ENCODE results near the gene TMEM116. TPM values are rescaled to one million over a fixed set of nuclear protein-coding genes. Genes with fewer than 3 reads are reported as not detected.

Gene TMEM116
- total and polyA plus RNA-seq, 2 of the 4 experiments (the other 2 are of a cell fraction): 5.5 to 8.4 TPM

DNA sequence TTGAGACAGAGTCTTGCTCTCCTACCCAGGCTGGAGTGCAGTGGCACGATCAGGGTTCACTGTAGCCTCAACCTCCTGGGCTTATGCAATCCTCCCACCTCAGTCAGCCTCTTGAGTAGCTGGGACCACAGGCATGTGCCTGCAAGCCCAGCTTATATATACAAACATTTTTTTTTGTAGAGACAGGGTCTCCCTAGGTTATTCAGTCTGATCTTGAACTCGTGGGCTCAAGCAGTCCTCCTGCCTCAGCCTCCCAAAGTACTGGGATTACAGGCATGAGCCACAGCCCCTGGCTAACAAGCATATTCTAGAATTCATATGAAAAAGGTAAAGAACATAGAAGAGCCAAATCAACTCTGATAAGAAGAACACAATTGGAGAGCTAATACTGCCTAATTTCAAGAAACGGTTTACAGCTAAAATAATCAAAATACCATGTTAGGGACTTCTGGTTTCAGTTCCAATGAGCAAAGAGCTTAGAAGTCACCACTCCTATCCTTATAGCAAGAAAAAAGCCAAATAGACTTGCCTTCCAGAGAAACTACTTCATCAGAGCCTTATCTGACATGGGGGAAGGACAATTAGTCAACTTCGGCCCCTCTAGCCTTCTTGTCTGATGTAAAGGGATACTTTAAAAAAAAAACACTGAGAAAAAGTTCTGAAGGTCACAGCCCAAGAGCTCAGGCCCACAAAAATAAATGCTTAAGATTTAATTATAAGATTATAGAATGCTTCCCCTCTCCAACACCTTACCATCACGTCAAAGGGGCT lies 37.6 kb downstream of the TMEM116 start:
- no peak overlapping the region for H3K27ac ChIP-seq (ENCODE audit: insufficient read depth, low read length)
- no peak overlapping the region for H3K4me3 ChIP-seq (ENCODE audit: insufficient read depth, low read depth, low read length)
- H3K4ac ChIP-seq (ENCODE audit: low read depth, low read length): no peak overlapping the region
- no TSS peak for BruUV-seq (replicated peaks)
- no peaks in the 10 kb centered on the region for H3K79me1 ChIP-seq (ENCODE audit: low read depth in 1 of 2, low read length in 2 of 2)
- dilution Hi-C loops (cut with HindIII; ENCODE audit: low sequenced_read_pairs, unreplicated experiment): no loop called here
- H2AK9ac ChIP-seq (replicated peaks; ENCODE audit: low read depth, low read length, poor library complexity): no peak overlapping the region
- DNase-seq (peak; percentile 55), ATAC-seq (ENCODE audit: low read depth) (peak; percentile 65)
- in situ Hi-C loops (cut with MboI; ENCODE audit: low sequenced_read_pairs): no loop called here
- H3K56ac ChIP-seq (ENCODE audit: extremely low read depth, insufficient read depth, low read length): no peak overlapping the region
- POLR2A ChIA-PET (ENCODE audit: unreplicated experiment): no interaction called here
- H3K4me2 ChIP-seq (ENCODE audit: low read depth, low read length): no peak overlapping the region
- H2BK20ac ChIP-seq (ENCODE audit: low read depth, low read length): no peak overlapping the region
- H2AFZ ChIP-seq (replicated peaks; ENCODE audit: low read length, poor library complexity): no peak overlapping the region
- no peak overlapping the region for H4K5ac ChIP-seq (ENCODE audit: low read depth, low read length)
- CTCF ChIA-PET: no interaction called here
- H3K4me1 ChIP-seq (ENCODE audit: control insufficient read depth, insufficient read depth, low read length): peaks cover 2% of the 10 kb centered on the region; the same call in 1 of the 2 replicates
- H3K9ac ChIP-seq (ENCODE audit: low read depth, low read length): no peak overlapping the region
- H4K91ac ChIP-seq (ENCODE audit: insufficient read depth, low read depth, low read length): no peak overlapping the region
- H2BK15ac ChIP-seq (ENCODE audit: low read depth, low read length): no peak overlapping the region
- 50% methylated on average over 1 of the region's 5 CpGs; no CpG with 5 or more reads in 1 of the 2 experiments for WGBS, 2 experiments (ENCODE audit: extremely low coverage in 2 of 2, insufficient read length in 1 of 2)
- no peak overlapping the region for H2BK120ac ChIP-seq (ENCODE audit: low read depth, low read length)
- TF ChIP-seq CEBPB (IDR thresholded peaks at IDR 0.05; ENCODE audit: low read depth, low read length) (peak; percentile 80), RCOR1 (IDR thresholded peaks at IDR 0.05; ENCODE audit: insufficient replicate concordance, low read length) (no peak), BHLHE40 (IDR thresholded peaks at IDR 0.05; ENCODE audit: low read depth, low read length) (peak; percentile 71), MXI1 (IDR thresholded peaks at IDR 0.05; ENCODE audit: borderline replicate concordance, low read depth, low read length) (no peak)
- H4K8ac ChIP-seq (ENCODE audit: low read depth in 2 of 2, low read length in 2 of 2): no peak overlapping the region
- no peaks in the 10 kb centered on the region for H3K36me3 ChIP-seq (ENCODE audit: control insufficient read depth, insufficient read depth, low read length)
- no peak overlapping the region for H2AK5ac ChIP-seq (ENCODE audit: low read depth, low read length)
- no peaks in the 10 kb centered on the region for H3K9me1 ChIP-seq (ENCODE audit: insufficient read depth, low read length)
- no peak overlapping the region for H3K14ac ChIP-seq (replicated peaks; ENCODE audit: low read depth, low read length)
- no peak overlapping the region for H2BK5ac ChIP-seq (ENCODE audit: low read depth, low read length, poor library complexity, severe bottlenecking)
- H4K20me1 ChIP-seq (ENCODE audit: insufficient read depth, low read length): no peaks in the 10 kb centered on the region
- H3K27me3 ChIP-seq (ENCODE audit: control insufficient read depth, insufficient read depth, low read length): no peaks in the 10 kb centered on the region
- H3K9me3 ChIP-seq (ENCODE audit: control insufficient read depth, insufficient read depth, low read length): peaks cover 5% of the 10 kb centered on the region
- no peak overlapping the region for H3K23ac ChIP-seq (ENCODE audit: low read depth, low read length)
- intact Hi-C loops (cut with micrococcal nuclease): no loop called here
- no peak overlapping the region; the same call in 1 of the 2 replicates for H3K18ac ChIP-seq (ENCODE audit: low read depth, low read length)
